ENCODE measurements around the gene TCEAL7. TPM values are rescaled to one million over a fixed set of nuclear protein-coding genes. Genes with fewer than 3 reads are reported as not detected.
"Not testable (repeated sequence)": the region's sequence is repeated elsewhere in the genome, so short reads cannot be mapped to it uniquely, and the experiment has no call there.

Gene TCEAL7
- polyA plus RNA-seq, 1 donor (not counting 4 experiments of a cell fraction or from before 2014, with no cell fraction given), result 0.25 TPM

DNA sequence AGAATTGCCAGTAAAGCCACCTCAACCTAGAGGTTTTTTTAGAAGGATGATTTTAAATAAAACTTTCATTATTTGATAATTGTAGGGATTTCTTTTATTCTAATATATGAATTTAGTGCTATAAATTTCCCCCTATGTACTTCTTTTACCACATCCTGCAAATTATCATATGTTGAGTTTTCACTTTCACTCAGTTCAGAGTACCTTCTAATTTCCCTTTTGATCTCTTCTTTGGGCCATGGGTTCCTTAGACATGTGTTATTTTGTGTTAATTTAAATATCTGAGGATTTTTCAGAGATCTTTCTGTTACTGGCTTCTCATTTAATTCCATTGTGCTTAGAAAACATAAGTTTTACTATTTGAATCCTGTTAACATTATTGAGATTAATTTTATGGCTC lies 25.3 kb upstream of the TCEAL7 start:
- Histone ChIP-seq H2AFZ (ENCODE audit: control insufficient read depth, low read length) (no peak overlapping the region), H4K20me1 (ENCODE audit: control insufficient read depth, extremely low read depth, insufficient read depth, low read length) (no peaks in the 10 kb centered on the region), H3K27me3 (ENCODE audit: control insufficient read depth, extremely low read depth, insufficient read depth, low read length) (no peaks in the 10 kb centered on the region), H3K79me2 (ENCODE audit: control insufficient read depth, insufficient read depth, low read length) (no peaks in the 10 kb centered on the region), H3K4me3 (ENCODE audit: control insufficient read depth in 2 of 3, extremely low read depth in 1 of 3, insufficient read depth in 2 of 3, low read depth in 1 of 3, low read length in 3 of 3) (no peak overlapping the region), H3K9me1 (ENCODE audit: control insufficient read depth, extremely low read depth, insufficient read depth, low read length) (no peaks in the 10 kb centered on the region), H3K4me1 (ENCODE audit: control insufficient read depth, extremely low read depth, insufficient read depth, low read length) (no peaks in the 10 kb centered on the region), H3K9me3 (ENCODE audit: control insufficient read depth, low read depth, low read length) (no peaks in the 10 kb centered on the region), H3K27ac (ENCODE audit: control insufficient read depth, insufficient read depth, low read length) (no peak overlapping the region), H3K36me3 (ENCODE audit: control insufficient read depth in 2 of 2, extremely low read depth in 1 of 2, insufficient read depth in 2 of 2, low read length in 2 of 2) (no peaks in the 10 kb centered on the region), H3K9ac (ENCODE audit: control insufficient read depth, extremely low read depth, insufficient read depth, low read length) (no peak overlapping the region), H3K4me2 (ENCODE audit: control insufficient read depth, extremely low read depth, insufficient read depth, low read depth, low read length) (no peak overlapping the region)
- DNase-seq (ENCODE audit: low read depth, low spot score) (no peak), FAIRE-seq (no peak)
- dilution Hi-C loops (cut with MboI; ENCODE audit: extremely low pct_ligation_motif_present, low sequenced_read_pairs), result no loop called here
- TF ChIP-seq, protein P1, sequence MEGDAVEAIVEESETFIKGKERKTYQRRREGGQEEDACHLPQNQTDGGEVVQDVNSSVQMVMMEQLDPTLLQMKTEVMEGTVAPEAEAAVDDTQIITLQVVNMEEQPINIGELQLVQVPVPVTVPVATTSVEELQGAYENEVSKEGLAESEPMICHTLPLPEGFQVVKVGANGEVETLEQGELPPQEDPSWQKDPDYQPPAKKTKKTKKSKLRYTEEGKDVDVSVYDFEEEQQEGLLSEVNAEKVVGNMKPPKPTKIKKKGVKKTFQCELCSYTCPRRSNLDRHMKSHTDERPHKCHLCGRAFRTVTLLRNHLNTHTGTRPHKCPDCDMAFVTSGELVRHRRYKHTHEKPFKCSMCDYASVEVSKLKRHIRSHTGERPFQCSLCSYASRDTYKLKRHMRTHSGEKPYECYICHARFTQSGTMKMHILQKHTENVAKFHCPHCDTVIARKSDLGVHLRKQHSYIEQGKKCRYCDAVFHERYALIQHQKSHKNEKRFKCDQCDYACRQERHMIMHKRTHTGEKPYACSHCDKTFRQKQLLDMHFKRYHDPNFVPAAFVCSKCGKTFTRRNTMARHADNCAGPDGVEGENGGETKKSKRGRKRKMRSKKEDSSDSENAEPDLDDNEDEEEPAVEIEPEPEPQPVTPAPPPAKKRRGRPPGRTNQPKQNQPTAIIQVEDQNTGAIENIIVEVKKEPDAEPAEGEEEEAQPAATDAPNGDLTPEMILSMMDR (optimal IDR thresholded peaks at IDR 0.05 in 1 of 3, IDR thresholded peaks at IDR 0.05 in 1 of 3, conservative IDR thresholded peaks at IDR 0.05 in 1 of 3; ENCODE audit: extremely low read depth in 1 of 3, insufficient read depth in 2 of 3, low read length in 3 of 3), result no peak
- no peak for TF ChIP-seq EZH2 (IDR thresholded peaks at IDR 0.05; ENCODE audit: low read length)

DNA sequence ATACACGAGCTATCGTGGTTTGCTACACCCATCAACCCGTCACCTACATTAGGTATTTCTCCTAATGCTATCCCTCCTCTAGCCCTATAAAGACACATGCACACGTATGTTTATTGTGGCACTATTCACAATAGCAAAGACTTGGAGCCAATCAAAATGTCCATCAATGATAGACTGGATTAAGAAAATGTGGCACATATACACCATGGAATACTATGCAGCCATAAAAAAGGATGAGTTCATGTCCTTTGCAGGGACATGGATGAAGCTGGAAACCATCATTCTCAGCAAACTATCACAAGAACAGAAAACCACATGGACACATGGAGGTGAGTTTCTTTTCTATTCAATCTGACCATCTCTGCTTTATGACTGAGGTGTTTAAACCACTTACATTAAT lies 24.4 kb upstream of the TCEAL7 start:
- H3K27ac ChIP-seq (ENCODE audit: control insufficient read depth, insufficient read depth, low read length); H3K4me1 ChIP-seq (ENCODE audit: control insufficient read depth, extremely low read depth, insufficient read depth, low read length); H3K4me2 ChIP-seq (ENCODE audit: control insufficient read depth, extremely low read depth, insufficient read depth, low read depth, low read length); H3K9me3 ChIP-seq (ENCODE audit: control insufficient read depth, low read depth, low read length); FAIRE-seq; H3K4me3 ChIP-seq (ENCODE audit: control insufficient read depth in 2 of 3, extremely low read depth in 1 of 3, insufficient read depth in 2 of 3, low read depth in 1 of 3, low read length in 3 of 3); H3K27me3 ChIP-seq (ENCODE audit: control insufficient read depth, extremely low read depth, insufficient read depth, low read length); H3K79me2 ChIP-seq (ENCODE audit: control insufficient read depth, insufficient read depth, low read length); DNase-seq (ENCODE audit: low read depth, low spot score); H3K9me1 ChIP-seq (ENCODE audit: control insufficient read depth, extremely low read depth, insufficient read depth, low read length); H3K9ac ChIP-seq (ENCODE audit: control insufficient read depth, extremely low read depth, insufficient read depth, low read length); H4K20me1 ChIP-seq (ENCODE audit: control insufficient read depth, extremely low read depth, insufficient read depth, low read length); H3K36me3 ChIP-seq (ENCODE audit: control insufficient read depth in 2 of 2, extremely low read depth in 1 of 2, insufficient read depth in 2 of 2, low read length in 2 of 2); dilution Hi-C loops (cut with MboI; ENCODE audit: extremely low pct_ligation_motif_present, low sequenced_read_pairs); H2AFZ ChIP-seq (ENCODE audit: control insufficient read depth, low read length): not testable (repeated sequence)

DNA sequence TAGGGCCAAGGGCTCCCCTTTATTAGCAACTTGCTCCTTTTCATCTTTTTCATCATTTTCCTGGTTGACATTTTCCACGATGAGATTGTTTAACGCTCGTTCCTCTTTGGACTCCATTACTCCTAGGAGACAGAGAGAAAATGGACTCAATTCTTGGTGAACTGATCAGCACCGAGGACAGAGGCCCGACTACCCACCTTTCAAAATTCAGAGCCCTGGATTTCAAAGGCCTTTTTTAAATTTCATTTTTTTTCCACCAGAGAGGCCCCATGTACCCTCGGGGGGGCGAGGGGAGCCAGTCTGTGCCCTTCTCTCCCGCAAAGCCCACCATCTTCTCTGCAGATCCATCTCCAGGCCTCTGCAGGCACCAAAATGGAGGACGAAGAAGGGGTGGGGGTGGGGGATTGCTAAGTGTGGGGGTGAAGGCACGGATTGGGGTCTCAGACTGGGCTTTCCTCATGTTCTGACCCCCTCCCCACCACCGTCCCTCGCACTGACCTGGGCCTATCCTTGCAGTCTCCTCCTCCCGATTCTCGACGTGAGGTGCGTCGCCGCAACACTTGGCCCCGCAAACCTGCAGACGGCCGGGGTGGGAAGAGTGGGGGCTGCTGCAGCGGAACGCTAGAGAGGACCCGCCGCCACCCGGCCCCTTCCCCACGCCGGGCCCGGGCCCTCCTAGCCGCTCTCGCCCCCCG lies 20.0 kb upstream of the TCEAL7 start:
- Histone ChIP-seq H3K4me1 (ENCODE audit: control insufficient read depth, extremely low read depth, insufficient read depth, low read length) (no peaks in the 10 kb centered on the region), H2AFZ (ENCODE audit: control insufficient read depth, low read length) (no peak overlapping the region), H3K4me2 (ENCODE audit: control insufficient read depth, extremely low read depth, insufficient read depth, low read depth, low read length) (peak overlapping the region; percentile 73), H3K27ac (ENCODE audit: control insufficient read depth, insufficient read depth, low read length) (no peak overlapping the region), H3K79me2 (ENCODE audit: control insufficient read depth, insufficient read depth, low read length) (no peaks in the 10 kb centered on the region), H3K9ac (ENCODE audit: control insufficient read depth, extremely low read depth, insufficient read depth, low read length) (peak overlapping the region; percentile 60), H3K36me3 (ENCODE audit: control insufficient read depth in 2 of 2, extremely low read depth in 1 of 2, insufficient read depth in 2 of 2, low read length in 2 of 2) (no peaks in the 10 kb centered on the region), H3K9me3 (ENCODE audit: control insufficient read depth, low read depth, low read length) (no peaks in the 10 kb centered on the region), H4K20me1 (ENCODE audit: control insufficient read depth, extremely low read depth, insufficient read depth, low read length) (no peaks in the 10 kb centered on the region), H3K9me1 (ENCODE audit: control insufficient read depth, extremely low read depth, insufficient read depth, low read length) (no peaks in the 10 kb centered on the region), H3K4me3 (ENCODE audit: control insufficient read depth in 2 of 3, extremely low read depth in 1 of 3, insufficient read depth in 2 of 3, low read depth in 1 of 3, low read length in 3 of 3) (peak overlapping the region; percentile 47 to 63 (median 51)), H3K27me3 (ENCODE audit: control insufficient read depth, extremely low read depth, insufficient read depth, low read length) (no peaks in the 10 kb centered on the region)
- dilution Hi-C loops (cut with MboI; ENCODE audit: extremely low pct_ligation_motif_present, low sequenced_read_pairs), result no loop called here
- TF ChIP-seq, protein P1 (optimal IDR thresholded peaks at IDR 0.05 in 1 of 3, IDR thresholded peaks at IDR 0.05 in 1 of 3, conservative IDR thresholded peaks at IDR 0.05 in 1 of 3; ENCODE audit: extremely low read depth in 1 of 3, insufficient read depth in 2 of 3, low read length in 3 of 3), result no peak
- TF ChIP-seq EZH2 (IDR thresholded peaks at IDR 0.05; ENCODE audit: low read length), result no peak
- FAIRE-seq (no peak), DNase-seq (ENCODE audit: low read depth, low spot score) (no peak)

All from keratinocyte (primary cell).